HG03175 (cell line): ENCODE data around the gene AQR.
"Not testable (repeated sequence)": the region's sequence is repeated elsewhere in the genome, so short reads cannot be mapped to it uniquely, and the experiment has no call there.

Experiments used
- ATAC-seq: cut with Tn5 transposase; IDR thresholded peaks from one replicate; pipeline ENCODE4 v1.9.1; 2021; ENCODE audit warnings: mild to moderate bottlenecking, moderate library complexity; ENCODE audit not compliant: unreplicated experiment

Gene AQR

DNA sequence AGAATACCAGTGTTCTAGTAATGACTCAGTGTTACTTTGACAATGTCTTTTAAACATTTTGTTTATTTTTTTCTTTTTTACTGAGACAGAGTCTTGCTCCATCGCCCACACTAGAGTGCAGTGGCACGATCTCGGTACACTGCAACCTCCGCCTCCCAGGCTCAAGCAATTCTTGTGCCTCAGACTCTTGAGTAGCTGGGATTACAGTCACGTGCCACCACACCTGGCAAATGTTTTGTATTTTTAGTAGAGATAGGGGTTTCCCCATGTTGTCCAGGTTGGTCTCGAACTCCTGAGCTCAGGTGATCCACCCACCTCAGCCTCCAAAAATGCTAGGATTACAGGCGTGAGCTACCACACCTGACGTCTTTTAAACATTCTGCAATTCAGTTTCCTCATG is 15.7 kb downstream of the AQR start:
- ATAC-seq: no peak

DNA sequence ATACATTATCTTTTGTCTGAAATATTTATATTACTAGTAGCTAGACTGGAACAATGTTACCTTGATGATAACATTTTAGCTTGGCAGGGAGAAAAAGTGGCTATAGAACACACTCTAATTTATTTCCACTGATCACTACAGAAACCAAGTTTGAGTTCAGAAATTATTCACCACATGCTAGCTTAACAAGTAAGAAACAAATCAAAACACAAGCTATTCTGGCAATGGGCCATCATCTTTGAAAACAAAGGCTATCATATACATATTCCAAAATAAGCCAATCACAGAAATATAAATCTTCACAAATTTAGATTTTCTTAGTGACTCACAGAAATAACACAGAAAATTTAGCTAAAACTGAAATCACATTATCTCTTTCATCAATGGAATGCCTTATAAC is 17.1 kb downstream of the AQR start:
- no peak for ATAC-seq

DNA sequence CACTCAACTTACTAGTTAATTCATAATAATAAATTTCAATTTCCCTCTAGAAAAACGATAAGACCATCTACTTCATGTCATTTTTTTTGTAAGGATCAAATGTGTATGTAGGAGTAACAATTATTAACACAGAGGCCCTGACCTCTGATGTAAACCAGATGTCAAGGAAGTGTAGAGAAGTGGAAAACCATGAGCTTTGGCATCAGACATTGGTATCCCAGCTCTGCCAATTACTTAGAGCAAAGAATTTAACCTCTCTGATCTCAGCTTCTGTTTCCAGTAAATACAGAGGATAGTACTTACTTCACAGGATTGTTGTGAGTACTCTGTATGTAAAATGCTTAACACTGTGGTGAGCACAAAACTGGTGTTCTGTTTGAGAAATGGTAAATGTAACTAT is 17.5 kb downstream of the AQR start:
- ATAC-seq: no peak

DNA sequence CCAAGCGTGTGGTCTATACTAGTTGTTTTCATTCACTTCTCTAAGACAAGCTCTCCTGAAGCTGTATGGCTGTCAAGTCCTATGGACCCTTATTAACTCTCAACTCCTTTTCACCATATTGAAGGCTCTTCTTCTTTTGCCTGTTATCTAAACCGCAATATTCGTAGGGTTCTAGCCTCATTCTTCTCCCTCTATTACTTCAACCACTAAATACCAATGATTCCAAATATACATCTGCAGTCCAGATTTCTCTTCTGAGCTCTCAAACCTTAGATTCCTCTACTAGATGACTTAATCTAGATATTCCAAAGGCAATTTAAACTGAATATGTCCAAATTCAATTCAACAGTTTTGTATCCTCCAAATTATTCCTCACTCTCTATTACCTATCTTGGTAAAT is 24.6 kb downstream of the AQR start:
- ATAC-seq: no peak

DNA sequence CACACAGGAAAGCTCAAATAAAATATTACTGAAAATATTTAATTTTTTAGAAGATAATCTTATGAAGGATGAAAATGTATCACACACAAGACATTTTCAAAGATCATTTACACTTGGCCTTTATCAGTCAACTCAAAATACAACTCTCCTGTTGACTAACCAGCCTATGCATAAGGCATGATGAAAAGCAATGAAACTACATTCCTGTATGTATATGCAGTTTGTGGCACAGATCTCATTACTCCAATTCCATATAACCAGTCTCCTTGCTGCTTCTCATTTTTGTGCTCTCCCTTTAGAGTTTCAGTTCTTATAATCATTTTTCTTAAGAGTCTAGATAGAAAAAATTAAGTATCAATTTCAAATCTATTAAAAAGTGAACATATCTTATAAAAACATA is 25.8 kb downstream of the AQR start:
- ATAC-seq: no peak

DNA sequence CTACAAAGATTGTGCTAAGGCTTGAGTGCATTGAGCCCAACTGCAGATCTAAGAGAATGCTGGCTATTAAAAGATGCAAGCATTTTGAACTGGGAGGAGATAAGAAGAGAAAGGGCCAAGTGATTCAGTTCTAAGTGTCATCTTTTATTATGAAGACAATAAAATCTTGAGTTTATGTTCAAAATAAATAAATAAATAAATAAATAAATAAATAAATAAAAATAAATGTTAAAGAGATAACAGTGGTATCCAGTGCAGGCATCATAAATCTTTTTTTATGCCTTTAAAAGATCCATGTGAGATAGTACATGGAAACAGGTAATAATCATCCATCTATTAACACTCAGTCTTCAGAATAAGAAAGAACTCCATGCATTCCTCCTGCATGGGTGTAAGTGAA is 26.3 kb downstream of the AQR start:
- ATAC-seq: not testable (repeated sequence)

DNA sequence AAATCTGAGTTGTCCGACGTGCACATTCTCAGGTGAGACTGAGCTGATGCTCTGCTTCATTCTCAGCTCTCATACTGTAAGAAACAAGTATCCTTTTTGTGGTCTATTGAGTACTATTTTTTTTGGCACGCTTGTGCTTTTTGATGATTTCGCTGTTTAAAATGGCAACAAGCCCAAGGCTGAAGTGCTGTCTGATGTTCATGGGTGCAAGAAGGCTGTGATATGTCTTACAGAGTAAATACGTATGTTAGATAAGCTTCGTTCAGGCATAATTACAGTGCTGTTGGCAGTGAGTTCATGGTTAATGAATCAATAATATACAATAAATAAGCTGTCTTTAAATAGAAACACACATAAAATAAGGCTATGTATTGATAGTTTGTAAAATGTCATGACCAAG is 27.2 kb downstream of the AQR start:
- no peak for ATAC-seq

DNA sequence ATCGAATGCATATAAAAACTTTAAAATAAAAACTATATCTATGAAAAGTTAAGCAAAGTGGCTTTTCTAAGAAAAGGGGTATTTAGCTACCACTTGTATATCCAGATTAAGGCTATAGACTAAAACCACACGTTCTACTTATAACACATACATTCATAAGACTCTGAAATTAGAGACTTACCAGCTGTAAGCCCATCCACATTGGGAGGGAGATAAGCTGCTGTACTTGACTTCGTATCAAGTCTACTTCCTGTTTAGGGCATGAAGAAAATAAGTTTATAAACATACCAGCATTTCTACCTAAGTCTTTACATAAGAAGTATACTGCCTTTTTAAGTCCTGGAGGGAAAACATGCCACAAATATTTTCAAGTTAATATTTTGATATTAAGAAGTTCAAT is 27.7 kb downstream of the AQR start:
- ATAC-seq: no peak

DNA sequence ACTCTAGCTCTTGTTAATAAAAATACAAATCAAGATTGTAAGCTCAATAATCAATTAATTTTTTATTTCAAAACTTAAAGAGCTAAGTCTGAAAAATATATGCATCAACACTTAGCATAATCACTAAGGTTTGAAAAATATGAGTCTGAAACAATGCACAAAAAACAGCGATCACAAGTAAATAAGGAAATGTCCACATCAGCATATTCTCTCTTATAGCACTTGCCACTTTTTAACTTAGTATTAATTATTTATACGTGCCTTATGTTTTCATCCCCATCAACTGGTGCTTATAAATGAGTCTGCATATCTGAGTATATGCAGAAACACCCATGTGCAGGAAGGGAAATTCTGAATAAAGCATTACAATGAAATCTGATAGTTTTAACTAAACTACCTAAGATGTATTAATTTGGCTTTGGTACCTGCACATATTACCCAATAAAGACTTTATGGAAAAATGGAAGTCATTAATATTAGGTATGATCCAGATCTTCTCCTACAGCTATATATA is 28.3 kb downstream of the AQR start:
- ATAC-seq: no peak

DNA sequence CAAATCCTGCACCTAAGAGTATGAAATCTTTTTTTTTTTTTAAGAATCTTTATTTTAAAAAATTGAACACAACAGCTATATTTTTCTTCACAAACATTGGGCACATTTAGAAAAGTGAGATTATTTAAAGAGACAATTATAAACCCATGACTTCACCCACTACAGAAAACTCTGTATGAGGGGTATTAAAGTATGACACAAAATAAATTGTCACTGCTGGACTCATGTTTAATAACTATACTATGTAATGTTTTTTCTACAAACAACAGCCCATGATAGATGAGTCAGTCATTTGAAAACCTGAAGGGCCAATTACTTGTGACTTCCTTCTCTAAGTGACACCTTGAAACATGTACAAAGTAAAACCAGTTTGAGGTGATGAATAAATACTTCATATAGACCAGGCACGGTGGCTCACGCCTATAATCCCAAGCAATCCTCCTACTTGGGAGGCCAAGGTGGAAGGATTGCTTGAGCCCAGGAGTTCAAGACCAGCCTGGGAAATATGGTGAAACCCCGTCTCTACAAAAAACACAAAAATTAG is 36.0 kb downstream of the AQR start:
- no peak for ATAC-seq

DNA sequence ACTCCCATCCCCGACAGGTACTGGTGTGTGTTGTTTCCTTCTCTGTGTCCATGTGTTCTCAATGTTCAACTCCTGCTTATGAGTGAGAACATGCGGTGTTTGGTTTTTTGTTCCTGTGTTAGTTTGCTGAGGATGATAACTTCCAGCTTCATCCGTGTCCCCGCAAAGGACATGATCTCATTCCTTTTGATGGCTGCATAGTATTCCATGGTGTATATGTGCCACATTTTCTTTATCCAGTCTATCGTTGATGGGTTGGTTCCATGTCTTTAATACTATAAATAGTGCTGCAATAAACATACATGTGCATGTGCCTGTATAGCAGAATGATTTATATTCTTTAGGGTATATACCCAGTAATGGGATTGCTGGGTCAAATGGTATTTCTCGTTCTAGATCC is 41.2 kb downstream of the AQR start:
- not testable (repeated sequence) for ATAC-seq

DNA sequence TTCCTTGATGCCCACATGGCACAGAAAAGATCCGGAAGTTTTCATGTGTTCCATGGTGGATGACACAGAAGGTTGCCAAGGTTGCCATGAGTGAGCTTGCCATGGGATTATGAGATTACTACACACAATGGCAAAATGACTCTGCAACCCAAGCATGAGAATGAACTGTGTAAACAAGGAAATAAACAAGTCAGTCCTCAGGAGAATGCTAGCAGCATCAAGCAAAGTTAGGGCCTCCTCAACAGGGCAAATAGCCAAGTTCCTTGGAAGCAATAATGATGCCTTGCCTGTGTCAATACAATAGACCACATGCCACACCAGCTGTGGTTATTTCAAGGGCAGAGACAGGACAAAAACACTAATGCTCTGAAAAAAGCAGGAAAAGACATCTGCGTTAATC is 41.8 kb downstream of the AQR start:
- no peak for ATAC-seq

DNA sequence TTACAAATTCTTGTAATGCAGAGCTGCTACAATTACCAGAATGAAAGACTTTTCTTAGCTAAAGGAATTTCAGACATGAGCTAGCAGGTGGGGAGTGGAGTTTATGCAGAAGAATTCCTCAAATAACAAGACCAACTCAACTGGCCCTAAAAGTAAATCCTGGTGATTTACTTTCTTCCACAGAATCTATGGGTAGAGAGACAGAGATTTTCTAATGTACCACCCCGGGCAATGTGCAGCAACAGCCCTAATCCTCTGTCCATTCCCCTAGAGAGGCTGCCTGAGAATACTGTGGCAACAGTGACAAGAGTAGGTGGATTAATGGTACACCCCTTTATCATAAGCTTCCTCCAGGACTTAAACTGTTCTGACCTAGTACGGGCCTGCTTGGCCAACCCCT is 55.2 kb downstream of the AQR start:
- ATAC-seq: no peak

DNA sequence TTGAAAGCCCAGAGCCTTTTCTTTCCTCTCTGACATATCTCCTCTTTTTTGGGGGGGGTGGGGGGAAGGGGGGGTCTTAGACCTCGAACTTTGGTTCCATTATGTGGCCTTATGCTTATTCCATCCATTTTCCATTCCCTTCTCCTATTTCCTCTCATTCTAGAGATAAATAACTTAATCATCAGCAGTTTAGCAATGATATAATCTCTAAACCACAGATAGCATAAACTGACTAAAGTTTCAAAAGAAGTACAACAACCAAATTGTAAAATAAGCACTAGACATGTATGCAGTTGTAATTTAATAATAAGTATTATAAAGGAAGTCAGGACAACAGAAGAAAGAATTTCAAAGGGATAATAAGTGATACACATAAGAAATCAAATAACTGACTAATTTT is 64.5 kb downstream of the AQR start:
- no peak for ATAC-seq

DNA sequence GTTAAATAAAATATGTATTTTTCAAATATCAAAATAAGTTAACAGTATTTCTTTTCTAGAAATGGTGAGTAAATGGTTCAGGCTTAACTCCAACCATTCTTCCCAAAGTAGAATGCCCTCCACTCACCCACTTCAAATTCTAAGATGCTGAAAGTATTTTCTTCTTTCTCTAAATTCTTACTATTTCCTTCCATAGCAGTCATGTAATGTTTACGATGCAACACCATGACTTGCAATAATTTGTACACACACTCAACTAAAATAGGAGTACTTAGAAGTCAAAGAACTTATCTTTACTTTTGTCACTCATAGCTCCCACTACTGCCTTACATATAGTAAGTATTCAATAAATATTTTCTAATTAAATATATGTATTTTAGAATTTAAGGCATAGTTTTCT is 65.0 kb downstream of the AQR start:
- ATAC-seq: no peak

DNA sequence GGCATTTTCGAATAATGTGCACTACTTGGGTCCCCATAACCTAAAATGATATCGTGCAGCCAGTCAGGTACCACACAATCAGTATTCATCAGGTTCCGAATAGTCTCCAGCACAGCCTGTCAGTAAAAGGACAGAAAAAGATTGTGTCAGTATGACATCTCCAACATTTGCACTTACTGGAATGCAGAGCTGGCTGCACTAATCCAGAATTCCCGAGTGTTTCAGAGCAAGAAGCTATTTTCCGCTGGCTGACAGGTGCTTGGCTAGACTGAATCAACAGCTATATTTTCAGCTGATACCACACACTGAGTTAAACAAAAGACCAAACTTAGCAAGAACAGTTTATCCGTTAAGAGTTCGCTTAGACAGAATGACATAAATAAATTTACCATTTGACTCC is 68.8 kb downstream of the AQR start:
- no peak for ATAC-seq

DNA sequence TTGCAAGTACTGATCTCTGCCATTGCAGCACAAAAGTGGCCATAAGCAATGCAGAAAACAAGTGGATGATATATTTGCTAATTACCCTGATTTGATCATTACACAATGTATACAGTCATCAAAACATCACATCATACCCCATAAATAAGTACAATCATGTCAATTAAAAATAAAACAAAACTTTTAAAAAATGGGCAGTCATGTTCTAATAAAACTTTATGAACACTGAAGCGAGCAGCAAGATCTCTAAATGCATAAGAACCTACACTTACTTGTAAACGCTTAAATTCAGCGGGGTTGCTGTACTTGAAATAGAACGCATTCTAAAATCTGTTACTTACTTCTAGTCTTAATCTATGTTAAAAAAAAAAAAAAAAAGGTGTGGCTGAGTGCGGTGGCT is 73.4 kb downstream of the AQR start:
- no peak for ATAC-seq

DNA sequence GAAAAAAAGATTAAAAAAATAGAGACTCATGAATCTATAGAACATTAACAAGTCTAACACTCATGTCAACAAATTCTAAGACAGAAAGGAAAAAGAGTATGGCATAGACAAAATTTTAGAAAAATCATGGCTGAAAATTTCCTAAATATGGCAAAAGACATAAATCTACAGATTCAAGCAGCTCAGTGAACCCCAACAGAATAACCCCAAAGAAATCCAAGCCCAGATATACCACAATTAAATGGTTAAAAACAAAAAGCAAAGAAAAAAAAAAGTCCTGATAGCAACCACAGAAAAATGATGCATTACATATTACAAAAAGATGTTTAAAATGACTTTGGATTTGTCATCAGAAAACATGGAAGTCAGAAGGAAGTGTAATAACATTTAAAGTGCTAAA is 75.6 kb downstream of the AQR start:
- ATAC-seq: no peak

DNA sequence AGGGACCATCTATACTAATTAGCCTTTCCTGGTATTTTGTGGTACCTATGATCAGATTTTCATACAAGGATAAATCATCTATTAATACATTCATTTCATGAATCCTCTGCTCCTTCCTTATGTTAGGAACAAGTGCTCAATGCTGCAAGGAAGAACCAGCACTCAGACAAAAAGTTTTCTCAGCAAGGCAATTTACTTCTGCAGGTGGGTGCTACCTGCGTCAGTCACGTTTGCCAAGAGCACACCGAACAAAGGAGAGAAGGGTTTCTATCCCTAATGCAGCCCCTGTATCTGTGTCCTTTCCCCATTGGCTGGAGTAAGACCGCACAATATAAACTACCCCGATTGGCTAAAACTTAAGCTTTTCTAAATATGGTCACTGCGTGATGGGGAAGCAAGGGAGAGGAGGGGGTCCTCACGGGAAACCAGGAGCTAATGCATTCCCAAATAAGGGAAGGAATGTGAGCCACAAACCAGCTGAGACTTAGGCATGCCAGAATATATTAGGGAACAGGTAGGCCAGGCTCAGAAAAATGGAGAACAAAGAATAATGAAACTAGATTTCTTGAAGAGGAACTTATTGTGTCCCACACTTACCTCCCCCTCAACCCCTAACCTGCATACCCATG is 76.5 kb downstream of the AQR start:
- no peak for ATAC-seq

DNA sequence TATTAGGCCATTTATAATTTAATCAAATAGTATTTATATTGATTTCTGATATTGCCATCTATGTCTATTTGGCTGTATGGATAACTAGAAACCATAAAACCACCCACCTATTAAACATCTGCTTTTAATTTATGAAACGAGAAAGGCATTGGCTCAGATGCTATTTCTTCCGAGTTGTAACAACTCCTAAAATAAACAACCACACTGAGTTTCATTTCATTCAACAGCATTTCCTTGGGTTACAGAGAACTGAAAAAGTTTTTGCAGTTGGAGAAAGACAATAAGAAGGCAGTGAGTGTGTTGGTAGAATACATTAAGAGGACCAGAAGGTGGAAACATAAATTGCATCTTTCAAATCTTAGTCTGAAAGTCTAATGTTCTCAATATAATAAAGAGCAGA is 79.1 kb downstream of the AQR start:
- ATAC-seq: no peak

DNA sequence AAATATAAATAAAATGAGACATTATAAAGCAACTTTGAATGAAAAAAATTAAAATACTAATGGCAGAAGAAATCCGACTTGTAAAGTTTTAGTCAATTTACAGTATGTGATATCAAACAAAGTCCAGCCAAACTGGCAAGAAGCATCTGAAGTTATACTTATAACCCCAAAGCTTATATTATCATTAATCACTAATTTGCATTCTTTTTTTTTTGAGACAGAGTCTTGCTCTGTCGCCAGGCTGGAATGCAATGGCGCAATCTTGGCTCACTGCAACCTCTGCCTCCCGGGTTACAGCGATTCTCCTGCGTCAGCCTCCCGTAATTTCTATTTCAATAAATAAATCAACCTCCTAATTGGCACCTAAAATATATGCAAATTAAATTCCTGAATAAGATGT is 80.1 kb downstream of the AQR start:
- ATAC-seq: no peak

DNA sequence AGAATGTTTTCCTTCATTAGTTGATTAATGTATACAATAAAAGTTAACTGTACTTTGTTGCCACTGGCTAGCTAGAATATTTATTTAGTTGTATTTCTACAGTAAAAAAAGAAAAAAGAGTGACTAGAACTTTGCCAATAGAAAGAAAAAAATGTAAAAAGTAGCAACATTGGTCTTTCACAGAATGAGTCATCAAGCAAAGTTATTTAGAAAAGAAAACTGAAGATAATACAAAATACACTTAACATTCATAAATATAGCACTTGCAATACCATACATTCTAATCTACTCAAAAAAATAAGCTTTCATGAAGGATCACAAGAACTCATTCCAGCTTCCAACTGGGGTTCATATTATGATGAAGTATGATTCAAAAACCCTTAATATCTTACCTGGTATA is 83.4 kb downstream of the AQR start:
- no peak for ATAC-seq

DNA sequence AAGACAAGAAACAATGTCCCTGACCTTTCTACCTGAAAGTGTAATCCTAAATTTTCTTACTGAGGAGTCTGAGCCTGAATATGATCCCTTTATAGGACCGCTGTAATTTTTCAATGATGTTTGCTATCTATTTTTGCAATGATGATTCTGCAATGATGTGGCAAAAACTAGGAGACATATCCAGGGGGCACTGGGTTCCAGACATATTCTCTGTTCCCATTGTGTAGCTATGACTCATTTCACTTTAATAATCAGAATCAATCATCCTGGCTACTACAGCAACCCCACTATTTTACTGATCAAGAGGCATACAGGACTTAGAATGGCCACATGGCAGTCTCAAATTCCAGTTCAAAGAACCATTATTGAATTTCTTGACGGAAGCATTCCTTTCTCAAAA is 85.9 kb downstream of the AQR start:
- no peak for ATAC-seq
